Endothelial cell of umbilical vein (primary cell): Measurements from ENCODE around the gene BID.

Experiments
- CTCF ChIP-seq, 2 donors: IDR thresholded peaks; 1 replicate in 1 of 2; 2 replicates in 1 of 2; pipeline ENCODE4 v1.5.1; 2011; ENCODE audit warnings: low read length in 2 of 2, mild to moderate bottlenecking in 2 of 2, moderate library complexity in 2 of 2, control low read depth in 1 of 2, inconsistent platforms in 1 of 2, low read depth in 1 of 2; ENCODE audit not compliant: insufficient read depth in 1 of 2; ENCODE audit errors: extremely low read depth in 1 of 2
- EZH2 ChIP-seq: IDR thresholded peaks from 2 replicates; pipeline ENCODE4 v1.6.1; 2012; ENCODE audit warnings: borderline replicate concordance, low read depth, mild to moderate bottlenecking, moderate library complexity, low read length, inconsistent platforms; ENCODE audit not compliant: severe bottlenecking
- FOS ChIP-seq: IDR thresholded peaks from 2 replicates; pipeline ENCODE4 v1.6.1; 2011; ENCODE audit warnings: mild to moderate bottlenecking, low read length, moderate library complexity, borderline replicate concordance; ENCODE audit not compliant: insufficient read depth
- GATA2 ChIP-seq: IDR thresholded peaks from 2 replicates; pipeline ENCODE4 v1.7.0; 2011; ENCODE audit warnings: low read depth, mild to moderate bottlenecking, moderate library complexity, mixed read lengths, low read length; ENCODE audit not compliant: insufficient read length, insufficient read depth
- JUN ChIP-seq: IDR thresholded peaks from 2 replicates; pipeline ENCODE4 v1.6.1; 2011; ENCODE audit warnings: borderline replicate concordance, low read depth; ENCODE audit not compliant: insufficient read length, insufficient read depth
- MAX ChIP-seq: IDR thresholded peaks from 2 replicates; pipeline ENCODE4 v1.6.1; 2011; ENCODE audit not compliant: insufficient read depth, insufficient read length
- MYC ChIP-seq: IDR thresholded peaks from one replicate; pipeline ENCODE4 v1.6.1; 2011; ENCODE audit warnings: mild to moderate bottlenecking, low read depth, low read length
- POLR2A ChIP-seq: IDR thresholded peaks from 2 replicates; pipeline ENCODE4 v1.6.1; 2012; ENCODE audit warnings: low read depth, mild to moderate bottlenecking, control low read depth, low read length
- POLR2AphosphoS5 ChIP-seq: IDR thresholded peaks from 2 replicates; pipeline ENCODE4 v1.6.1; 2012; ENCODE audit warnings: low read depth, mild to moderate bottlenecking, control low read depth, low read length, moderate library complexity; ENCODE audit not compliant: insufficient read depth

- TF ChIP-seq CTCF (IDR thresholded peaks at IDR 0.05; ENCODE audit: extremely low read depth in 1 of 2, insufficient read depth in 1 of 2, low read depth in 1 of 2, low read length in 2 of 2) (no peak), POLR2A (no peak), EZH2 (no peak), POLR2AphosphoS5 (no peak), MYC (no peak), JUN (no peak), MAX (no peak), FOS (no peak), GATA2 (no peak)
Observed at GRCh38 chr22:17729561-17729960, 44.7 kb downstream of the BID start.
